Stimulated activated naive B cell treated with anti-CD40 and anti-IgM and Interleukin-4, amounts not matched to agents 10 μg/mL and 1 μg/mL and 100 μg/mL, for 72 hours (primary cell): ENCODE measurements around the gene OR6K3.

ENCODE experiments used
- ATAC-seq, 2 donors: fragments of 150-1000 bp; cut with Tn5 transposase; replicated peaks; 2 replicates each; pipeline ENCODE4 v1.10.0; 2021; ENCODE audit warnings: moderate library complexity in 1 of 2
- DNase-seq: peaks from one replicate; pipeline ENCODE4 v3.0.0; 2021
- H3K27ac Mint-ChIP-seq: one replicate; pipeline ENCODE4 v1.8.0; 2022; ENCODE audit warnings: mild to moderate bottlenecking, mixed read lengths
- H3K27me3 Mint-ChIP-seq, 2 donors: one replicate each; pipeline ENCODE4 v1.8.0; 2022; ENCODE audit warnings: mixed read lengths in 2 of 2
- H3K36me3 Mint-ChIP-seq, 2 donors: one replicate each; pipeline ENCODE4 v1.8.0; 2022; ENCODE audit warnings: mixed read lengths in 2 of 2, mild to moderate bottlenecking in 1 of 2
- H3K4me1 Mint-ChIP-seq, 2 donors: one replicate each; pipeline ENCODE4 v1.8.0; 2022; ENCODE audit warnings: mixed read lengths in 2 of 2, mild to moderate bottlenecking in 1 of 2
- H3K4me3 Mint-ChIP-seq, 2 donors: one replicate each; pipeline ENCODE4 v1.8.0; 2022; ENCODE audit warnings: mild to moderate bottlenecking in 2 of 2, mixed read lengths in 2 of 2, moderate library complexity in 1 of 2
- H3K9me3 Mint-ChIP-seq, 2 donors: one replicate each; pipeline ENCODE4 v1.8.0; 2022; ENCODE audit warnings: mixed read lengths in 2 of 2, mild to moderate bottlenecking in 1 of 2

The OR6K3 gene

GRCh38 chr1:158720620-158721019, at the start of gene OR6K3:
TSS of gene OR6K3 (minus strand) at chr1:158720720. CDS start at chr1:158718115, 2,605 bp downstream.
- Mint-ChIP-seq H3K4me1 (peaks cover 10 to 11% of the 10 kb centered on the region in 2 donors), H3K27me3 (peaks cover 29 to 36% of the 10 kb centered on the region in 2 donors), H3K9me3 (no peaks in the 10 kb centered on the region), H3K27ac (no peak within 1 kb of the TSS), H3K4me3 (no peak within 1 kb of the TSS), H3K36me3 (peaks cover 0 to 6% of the 10 kb centered on the region in 2 donors)
- DNase-seq, result no peak
- no peak for ATAC-seq

GRCh38 chr1:158754420-158754819, 33.9 kb upstream of the OR6K3 start, which contains the start of gene OR6K6:
TSS of gene OR6K6 (plus strand) at chr1:158754720. CDS start at chr1:158754888, 168 bp downstream.
- ATAC-seq, result no peak
- peaks cover 13 to 30% of the 10 kb centered on the region in 2 donors for H3K27me3 Mint-ChIP-seq
- no peak for DNase-seq
- no peaks in the 10 kb centered on the region for H3K4me1 Mint-ChIP-seq
- no peak within 1 kb of the TSS for H3K27ac Mint-ChIP-seq
- no peaks in the 10 kb centered on the region for H3K36me3 Mint-ChIP-seq
- no peak within 1 kb of the TSS for H3K4me3 Mint-ChIP-seq
- peaks cover 0 to 3% of the 10 kb centered on the region in 2 donors for H3K9me3 Mint-ChIP-seq

- no peak overlapping the region for H3K27ac Mint-ChIP-seq
- H3K36me3 Mint-ChIP-seq, result no peaks in the 10 kb centered on the region
- peaks cover 8 to 13% of the 10 kb centered on the region in 2 donors for H3K27me3 Mint-ChIP-seq
These were observed 31.7 kb upstream of the OR6K3 start for GRCh38 chr1:158752155-158752712.

GRCh38 chr1:158735848-158736247, 15.3 kb upstream of the OR6K3 start:
- Mint-ChIP-seq H3K27me3 (peaks cover 21 to 23% of the 10 kb centered on the region in 2 donors), H3K27ac (no peak overlapping the region), H3K9me3 (no peaks in the 10 kb centered on the region), H3K4me3 (no peak overlapping the region), H3K36me3 (no peaks in the 10 kb centered on the region), H3K4me1 (no peaks in the 10 kb centered on the region)
- DNase-seq (no peak), ATAC-seq (no peak)

More at GRCh38 chr1:158752155-158752712, 31.7 kb upstream of the OR6K3 start:
- no peak overlapping the region for H3K4me3 Mint-ChIP-seq
- H3K4me1 Mint-ChIP-seq, result no peaks in the 10 kb centered on the region
- no peaks in the 10 kb centered on the region for H3K9me3 Mint-ChIP-seq
- ATAC-seq (no peak), DNase-seq (no peak)

- ATAC-seq (no peak), DNase-seq (no peak)
- Mint-ChIP-seq H3K27me3 (peaks cover 11 to 13% of the 10 kb centered on the region in 2 donors), H3K27ac (no peak overlapping the region), H3K4me3 (no peak overlapping the region), H3K9me3 (no peaks in the 10 kb centered on the region), H3K36me3 (no peaks in the 10 kb centered on the region), H3K4me1 (no peaks in the 10 kb centered on the region)
These were observed 12.0 kb upstream of the OR6K3 start for GRCh38 chr1:158732524-158732923.

- ATAC-seq (no peak), DNase-seq (no peak)
- Mint-ChIP-seq H3K4me1 (no peaks in the 10 kb centered on the region), H3K27ac (no peak overlapping the region), H3K4me3 (no peak overlapping the region), H3K9me3 (no peaks in the 10 kb centered on the region), H3K27me3 (peaks cover 7 to 9% of the 10 kb centered on the region in 2 donors), H3K36me3 (no peaks in the 10 kb centered on the region)
These were observed 11.2 kb upstream of the OR6K3 start for GRCh38 chr1:158731707-158732106.

GRCh38 chr1:158730453-158730852, 9.9 kb upstream of the OR6K3 start:
- DNase-seq, result no peak
- no peak overlapping the region for H3K27ac Mint-ChIP-seq
- no peak overlapping the region for H3K4me3 Mint-ChIP-seq
- no peaks in the 10 kb centered on the region for H3K36me3 Mint-ChIP-seq
- no peaks in the 10 kb centered on the region for H3K4me1 Mint-ChIP-seq
- ATAC-seq, result no peak
- no peaks in the 10 kb centered on the region for H3K9me3 Mint-ChIP-seq
- H3K27me3 Mint-ChIP-seq, result peaks cover 7 to 12% of the 10 kb centered on the region in 2 donors

GRCh38 chr1:158728510-158729225, 8.1 kb upstream of the OR6K3 start:
- ATAC-seq, result no peak
- H3K9me3 Mint-ChIP-seq, result no peaks in the 10 kb centered on the region
- no peak overlapping the region for H3K4me3 Mint-ChIP-seq
- DNase-seq, result no peak
- no peaks in the 10 kb centered on the region for H3K36me3 Mint-ChIP-seq
- no peaks in the 10 kb centered on the region for H3K4me1 Mint-ChIP-seq
- H3K27me3 Mint-ChIP-seq, result peaks cover 7 to 18% of the 10 kb centered on the region in 2 donors
- H3K27ac Mint-ChIP-seq, result no peak overlapping the region

- Mint-ChIP-seq H3K4me1 (no peaks in the 10 kb centered on the region), H3K4me3 (no peak overlapping the region), H3K9me3 (no peaks in the 10 kb centered on the region), H3K36me3 (no peaks in the 10 kb centered on the region), H3K27me3 (peaks cover 17 to 27% of the 10 kb centered on the region in 2 donors), H3K27ac (no peak overlapping the region)
- no peak for DNase-seq
- ATAC-seq, result no peak
These were observed 3.9 kb upstream of the OR6K3 start for GRCh38 chr1:158724442-158724841.

GRCh38 chr1:158719664-158720063, 856 bp downstream of the OR6K3 start:
- Mint-ChIP-seq H3K4me3 (no peak overlapping the region), H3K4me1 (peaks cover 11 to 13% of the 10 kb centered on the region in 2 donors), H3K36me3 (peaks cover 0 to 6% of the 10 kb centered on the region in 2 donors), H3K27ac (no peak overlapping the region), H3K9me3 (no peaks in the 10 kb centered on the region), H3K27me3 (peaks cover 35 to 37% of the 10 kb centered on the region in 2 donors)
- ATAC-seq (no peak), DNase-seq (no peak)

GRCh38 chr1:158717344-158717743, 3.2 kb downstream of the OR6K3 start:
- H3K27ac Mint-ChIP-seq, result peak overlapping the region; percentile 76
- no peak overlapping the region for H3K4me3 Mint-ChIP-seq
- H3K9me3 Mint-ChIP-seq, result no peaks in the 10 kb centered on the region
- DNase-seq, result no peak
- peaks cover 0 to 6% of the 10 kb centered on the region in 2 donors for H3K36me3 Mint-ChIP-seq
- peaks cover 11 to 13% of the 10 kb centered on the region in 2 donors for H3K4me1 Mint-ChIP-seq
- peaks cover 26 to 41% of the 10 kb centered on the region in 2 donors for H3K27me3 Mint-ChIP-seq
- ATAC-seq, result no peak

GRCh38 chr1:158716335-158716734, 4.2 kb downstream of the OR6K3 start:
- DNase-seq (no peak), ATAC-seq (peak; percentile 93 to 99)
- no peaks in the 10 kb centered on the region for H3K9me3 Mint-ChIP-seq
- H3K27me3 Mint-ChIP-seq, result peaks cover 19 to 37% of the 10 kb centered on the region in 2 donors
- H3K4me1 Mint-ChIP-seq, result peaks cover 11 to 13% of the 10 kb centered on the region in 2 donors
- no peak overlapping the region for H3K27ac Mint-ChIP-seq
- peaks cover 0 to 6% of the 10 kb centered on the region in 2 donors for H3K36me3 Mint-ChIP-seq
- H3K4me3 Mint-ChIP-seq, result no peak overlapping the region

GRCh38 chr1:158714754-158715153, 5.8 kb downstream of the OR6K3 start:
- DNase-seq (no peak), ATAC-seq (no peak)
- H3K27me3 Mint-ChIP-seq, result peaks cover 19 to 41% of the 10 kb centered on the region in 2 donors
- H3K9me3 Mint-ChIP-seq, result no peaks in the 10 kb centered on the region
- no peak overlapping the region for H3K4me3 Mint-ChIP-seq
- peaks cover 0 to 6% of the 10 kb centered on the region in 2 donors for H3K36me3 Mint-ChIP-seq
- peaks cover 11 to 13% of the 10 kb centered on the region in 2 donors for H3K4me1 Mint-ChIP-seq
- H3K27ac Mint-ChIP-seq, result no peak overlapping the region

- no peak for ATAC-seq
- Mint-ChIP-seq H3K4me1 (peaks cover 0 to 3% of the 10 kb centered on the region in 2 donors), H3K36me3 (no peaks in the 10 kb centered on the region), H3K4me3 (no peak overlapping the region), H3K9me3 (no peaks in the 10 kb centered on the region), H3K27me3 (peaks cover 4 to 22% of the 10 kb centered on the region in 2 donors), H3K27ac (no peak overlapping the region)
- no peak for DNase-seq
These were observed 9.4 kb downstream of the OR6K3 start for GRCh38 chr1:158711098-158711497.

GRCh38 chr1:158706096-158706495, 14.4 kb downstream of the OR6K3 start:
- Mint-ChIP-seq H3K27ac (no peak overlapping the region), H3K27me3 (peaks cover 1 to 4% of the 10 kb centered on the region in 2 donors), H3K4me1 (no peaks in the 10 kb centered on the region), H3K9me3 (no peaks in the 10 kb centered on the region), H3K36me3 (no peaks in the 10 kb centered on the region), H3K4me3 (no peak overlapping the region)
- ATAC-seq, result no peak
- DNase-seq, result no peak
